ENCODE measurements around the gene P2RY12. TPM values are rescaled to one million over a fixed set of nuclear protein-coding genes. Genes with fewer than 3 reads are reported as not detected.

Gene P2RY12
- total RNA-seq, 1 donor from 2014 or later = not detected

DNA sequence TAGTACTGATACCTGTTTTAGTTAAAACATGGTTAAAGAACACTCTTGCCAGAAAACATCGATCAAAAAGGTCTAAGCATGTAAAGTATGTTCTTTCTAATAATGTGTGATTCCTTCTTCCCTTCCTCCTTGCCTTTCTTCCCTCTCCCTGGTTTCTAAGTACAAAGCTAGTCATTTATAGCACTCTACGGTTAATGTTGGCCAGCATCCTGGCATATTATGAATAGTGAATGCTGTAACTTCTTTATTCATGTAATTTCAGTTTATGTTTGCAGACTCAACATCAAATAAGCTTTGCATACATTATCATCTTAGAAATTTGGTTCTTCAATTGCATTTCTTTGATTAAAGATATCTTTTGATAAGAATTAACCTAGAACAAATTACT is 27.1 kb downstream of the P2RY12 start:
- DNase-seq (ENCODE audit: low spot score) = no peak
- Mint-ChIP-seq H3K9me3 (no peaks in the 10 kb centered on the region), H3K4me3 (ENCODE audit: low read depth) (no peak overlapping the region), H3K36me3 (ENCODE audit: low read depth) (no peaks in the 10 kb centered on the region), H3K27ac (no peak overlapping the region), H3K27me3 (ENCODE audit: low read depth) (no peaks in the 10 kb centered on the region), H3K4me1 (ENCODE audit: low read depth) (peaks cover under 1% of the 10 kb centered on the region)
- intact Hi-C loops (cut with micrococcal nuclease) = no loop called here

GRCh38 chr3:151356794-151357462 is 27.6 kb downstream of the P2RY12 start:
- Mint-ChIP-seq H3K27me3 (ENCODE audit: low read depth) (no peaks in the 10 kb centered on the region), H3K9me3 (no peaks in the 10 kb centered on the region), H3K4me1 (ENCODE audit: low read depth) (peaks cover 5% of the 10 kb centered on the region), H3K27ac (no peak overlapping the region), H3K4me3 (ENCODE audit: low read depth) (no peak overlapping the region), H3K36me3 (ENCODE audit: low read depth) (no peaks in the 10 kb centered on the region)
- intact Hi-C loops (cut with micrococcal nuclease) = no loop called here
- no peak for DNase-seq (ENCODE audit: low spot score)

DNA sequence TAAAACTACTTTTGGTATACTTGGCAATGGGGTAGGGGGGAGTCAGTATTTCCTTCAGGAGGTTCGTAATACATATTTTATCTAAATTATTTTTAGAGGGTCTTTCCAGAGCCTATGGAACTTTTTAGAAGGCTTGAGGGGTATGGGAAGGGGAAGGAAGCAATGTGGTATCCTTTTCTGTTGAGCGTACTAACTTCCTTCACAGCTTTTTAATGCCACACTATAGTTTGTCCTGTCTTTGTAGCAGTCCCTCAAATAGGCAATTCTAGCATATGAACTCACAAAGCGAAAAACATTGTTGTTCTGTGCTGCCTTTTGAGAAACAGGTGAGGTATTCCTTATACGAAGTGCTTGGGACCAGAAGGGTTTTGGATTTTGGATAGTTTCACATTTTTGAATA is 32.9 kb downstream of the P2RY12 start:
- Mint-ChIP-seq H3K27me3 (ENCODE audit: low read depth) (peaks cover 12% of the 10 kb centered on the region), H3K4me1 (ENCODE audit: low read depth) (peaks cover 21% of the 10 kb centered on the region), H3K4me3 (ENCODE audit: low read depth) (no peak overlapping the region), H3K9me3 (no peaks in the 10 kb centered on the region), H3K27ac (no peak overlapping the region), H3K36me3 (ENCODE audit: low read depth) (no peaks in the 10 kb centered on the region)
- DNase-seq (ENCODE audit: low spot score) = no peak
- intact Hi-C loops (cut with micrococcal nuclease) = no loop called here

- Mint-ChIP-seq H3K4me1 (ENCODE audit: low read depth) (peaks cover 24% of the 10 kb centered on the region), H3K36me3 (ENCODE audit: low read depth) (no peaks in the 10 kb centered on the region), H3K27me3 (ENCODE audit: low read depth) (peaks cover 16% of the 10 kb centered on the region), H3K27ac (no peak overlapping the region), H3K4me3 (ENCODE audit: low read depth) (no peak overlapping the region), H3K9me3 (no peaks in the 10 kb centered on the region)
- DNase-seq (ENCODE audit: low spot score) = no peak
- intact Hi-C loops (cut with micrococcal nuclease) = no loop called here
Observed at GRCh38 chr3:151351219-151351618, 33.3 kb downstream of the P2RY12 start.

- no peak overlapping the region for H3K27ac Mint-ChIP-seq
- H3K4me1 Mint-ChIP-seq (ENCODE audit: low read depth) = peaks cover 29% of the 10 kb centered on the region
- intact Hi-C loops (cut with micrococcal nuclease) = no loop called here
- no peaks in the 10 kb centered on the region for H3K9me3 Mint-ChIP-seq
- no peak overlapping the region for H3K4me3 Mint-ChIP-seq (ENCODE audit: low read depth)
- H3K36me3 Mint-ChIP-seq (ENCODE audit: low read depth) = no peaks in the 10 kb centered on the region
- DNase-seq (ENCODE audit: low spot score) = no peak
- H3K27me3 Mint-ChIP-seq (ENCODE audit: low read depth) = peaks cover 21% of the 10 kb centered on the region
Observed at GRCh38 chr3:151350656-151351055, 33.9 kb downstream of the P2RY12 start.

DNA sequence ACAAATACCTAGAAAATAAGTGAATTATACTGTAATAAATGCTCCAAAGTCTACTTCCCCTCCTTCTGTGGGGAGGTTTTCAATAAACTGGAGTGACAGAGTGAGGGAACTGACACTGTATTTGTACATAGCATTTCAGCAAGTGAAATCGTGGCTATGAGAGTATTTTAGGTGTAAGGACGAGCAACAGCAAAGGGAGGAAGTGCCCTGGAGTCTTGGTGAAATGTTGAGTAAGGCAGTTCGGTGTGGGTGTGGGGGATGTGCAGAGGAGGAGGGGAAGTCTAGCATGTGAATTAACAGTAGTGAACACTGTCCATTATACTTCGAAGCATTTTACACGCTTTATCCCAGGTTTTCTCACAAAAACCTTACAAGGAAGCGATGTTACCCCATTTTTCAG is 37.1 kb downstream of the P2RY12 start:
- Mint-ChIP-seq H3K9me3 (no peaks in the 10 kb centered on the region), H3K27ac (no peak overlapping the region), H3K4me3 (ENCODE audit: low read depth) (no peak overlapping the region), H3K36me3 (ENCODE audit: low read depth) (no peaks in the 10 kb centered on the region), H3K4me1 (ENCODE audit: low read depth) (peaks cover 29% of the 10 kb centered on the region), H3K27me3 (ENCODE audit: low read depth) (peaks cover 42% of the 10 kb centered on the region)
- intact Hi-C loops (cut with micrococcal nuclease) = no loop called here
- DNase-seq (ENCODE audit: low spot score) = no peak

DNA sequence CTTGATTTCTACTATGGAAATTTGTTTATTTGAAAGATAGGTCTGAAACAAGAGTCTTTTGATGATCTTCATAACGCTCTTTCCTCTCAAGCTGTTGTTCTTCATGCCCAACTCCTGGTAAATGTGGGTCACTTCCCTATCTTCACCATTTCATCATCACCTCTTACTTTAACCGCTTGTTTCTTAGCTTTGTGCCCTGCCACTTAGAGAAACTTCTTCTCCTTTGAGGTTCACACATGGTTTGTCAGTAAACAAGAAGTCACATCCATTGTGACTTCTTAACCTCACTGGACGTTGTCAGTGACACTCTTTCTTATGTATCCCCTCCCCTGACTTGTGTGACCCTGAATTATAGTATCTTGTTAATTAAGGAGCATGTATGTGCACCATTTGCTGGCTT is 38.3 kb downstream of the P2RY12 start:
- DNase-seq (ENCODE audit: low spot score) = no peak
- Mint-ChIP-seq H3K27ac (no peak overlapping the region), H3K27me3 (ENCODE audit: low read depth) (peaks cover 46% of the 10 kb centered on the region), H3K9me3 (no peaks in the 10 kb centered on the region), H3K36me3 (ENCODE audit: low read depth) (no peaks in the 10 kb centered on the region), H3K4me1 (ENCODE audit: low read depth) (peaks cover 19% of the 10 kb centered on the region), H3K4me3 (ENCODE audit: low read depth) (no peak overlapping the region)
- intact Hi-C loops (cut with micrococcal nuclease) = no loop called here

GRCh38 chr3:151345859-151346258 is 38.7 kb downstream of the P2RY12 start:
- H3K27me3 Mint-ChIP-seq (ENCODE audit: low read depth) = peaks cover 48% of the 10 kb centered on the region
- no peaks in the 10 kb centered on the region for H3K9me3 Mint-ChIP-seq
- H3K27ac Mint-ChIP-seq = no peak overlapping the region
- intact Hi-C loops (cut with micrococcal nuclease) = no loop called here
- H3K4me1 Mint-ChIP-seq (ENCODE audit: low read depth) = peaks cover 15% of the 10 kb centered on the region
- DNase-seq (ENCODE audit: low spot score) = no peak
- H3K4me3 Mint-ChIP-seq (ENCODE audit: low read depth) = no peak overlapping the region
- no peaks in the 10 kb centered on the region for H3K36me3 Mint-ChIP-seq (ENCODE audit: low read depth)

GRCh38 chr3:151331696-151332095 is 52.9 kb downstream of the P2RY12 start:
- Mint-ChIP-seq H3K4me3 (ENCODE audit: low read depth) (no peak overlapping the region), H3K36me3 (ENCODE audit: low read depth) (no peaks in the 10 kb centered on the region), H3K9me3 (no peaks in the 10 kb centered on the region), H3K27me3 (ENCODE audit: low read depth) (peaks cover 6% of the 10 kb centered on the region), H3K4me1 (ENCODE audit: low read depth) (peaks cover 13% of the 10 kb centered on the region), H3K27ac (no peak overlapping the region)
- no peak for DNase-seq (ENCODE audit: low spot score)
- intact Hi-C loops (cut with micrococcal nuclease) = no loop called here

DNA sequence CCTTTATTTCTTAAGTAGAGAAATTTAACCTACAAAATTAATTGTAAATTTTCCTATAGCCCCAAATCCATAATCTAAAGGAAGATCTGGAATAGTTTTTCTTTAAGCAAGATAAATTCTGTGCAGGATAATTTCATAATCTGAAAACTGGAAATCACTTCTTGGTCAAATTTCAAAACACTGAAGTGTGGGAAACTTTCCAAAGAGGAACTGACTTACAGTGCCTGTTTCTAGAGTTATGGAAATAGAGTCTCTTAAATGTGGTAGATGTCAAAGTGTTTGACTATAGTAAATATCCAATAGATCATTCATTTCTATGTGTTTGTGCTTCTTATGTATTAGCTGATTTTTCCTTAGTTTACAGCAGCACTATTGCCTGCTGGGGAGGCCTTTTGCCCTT is 53.7 kb downstream of the P2RY12 start:
- Mint-ChIP-seq H3K4me1 (ENCODE audit: low read depth) (peaks cover 13% of the 10 kb centered on the region), H3K27ac (no peak overlapping the region), H3K27me3 (ENCODE audit: low read depth) (peaks cover 3% of the 10 kb centered on the region), H3K4me3 (ENCODE audit: low read depth) (no peak overlapping the region), H3K36me3 (ENCODE audit: low read depth) (no peaks in the 10 kb centered on the region), H3K9me3 (no peaks in the 10 kb centered on the region)
- intact Hi-C loops (cut with micrococcal nuclease) = no loop called here
- DNase-seq (ENCODE audit: low spot score) = no peak

- Mint-ChIP-seq H3K4me1 (ENCODE audit: low read depth) (peaks cover 13% of the 10 kb centered on the region), H3K27me3 (ENCODE audit: low read depth) (peaks cover 3% of the 10 kb centered on the region), H3K27ac (no peak overlapping the region), H3K9me3 (no peaks in the 10 kb centered on the region), H3K36me3 (ENCODE audit: low read depth) (no peaks in the 10 kb centered on the region), H3K4me3 (ENCODE audit: low read depth) (no peak overlapping the region)
- DNase-seq (ENCODE audit: low spot score) = no peak
- intact Hi-C loops (cut with micrococcal nuclease) = no loop called here
Observed at GRCh38 chr3:151330379-151330778, 54.2 kb downstream of the P2RY12 start.

DNA sequence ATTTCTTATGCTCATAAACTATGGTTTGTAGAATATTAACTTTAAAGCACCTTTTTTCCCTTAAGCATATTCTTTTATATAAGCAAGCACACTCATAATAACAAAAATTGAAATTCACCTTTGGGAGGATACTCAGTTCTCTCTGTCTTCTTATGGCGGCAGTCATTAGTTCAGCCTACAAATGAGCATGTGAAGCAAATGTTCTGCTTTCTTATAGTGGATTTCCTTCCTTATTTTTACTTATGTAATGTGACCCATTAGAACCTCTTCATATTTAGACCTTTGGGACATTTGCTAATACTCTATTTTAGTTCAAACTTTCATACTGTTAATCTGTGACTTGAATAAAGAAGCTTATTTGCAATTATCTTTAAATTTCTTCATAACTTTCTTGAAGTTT is 55.2 kb downstream of the P2RY12 start, which contains the start of gene P2RY13:
Gene P2RY13 (minus strand): TSS at position 187 of the 400 bp plus-strand sequence. CDS start 21 bp downstream, at position 166.
- Mint-ChIP-seq H3K9me3 (no peaks in the 10 kb centered on the region), H3K4me3 (ENCODE audit: low read depth) (no peak within 1 kb of the TSS)
- intact Hi-C loops (cut with micrococcal nuclease) = loop anchor here (5.0 kb wide), 1 partner anchor 102 kb away; no protein-coding TSS in a partner anchor

DNA sequence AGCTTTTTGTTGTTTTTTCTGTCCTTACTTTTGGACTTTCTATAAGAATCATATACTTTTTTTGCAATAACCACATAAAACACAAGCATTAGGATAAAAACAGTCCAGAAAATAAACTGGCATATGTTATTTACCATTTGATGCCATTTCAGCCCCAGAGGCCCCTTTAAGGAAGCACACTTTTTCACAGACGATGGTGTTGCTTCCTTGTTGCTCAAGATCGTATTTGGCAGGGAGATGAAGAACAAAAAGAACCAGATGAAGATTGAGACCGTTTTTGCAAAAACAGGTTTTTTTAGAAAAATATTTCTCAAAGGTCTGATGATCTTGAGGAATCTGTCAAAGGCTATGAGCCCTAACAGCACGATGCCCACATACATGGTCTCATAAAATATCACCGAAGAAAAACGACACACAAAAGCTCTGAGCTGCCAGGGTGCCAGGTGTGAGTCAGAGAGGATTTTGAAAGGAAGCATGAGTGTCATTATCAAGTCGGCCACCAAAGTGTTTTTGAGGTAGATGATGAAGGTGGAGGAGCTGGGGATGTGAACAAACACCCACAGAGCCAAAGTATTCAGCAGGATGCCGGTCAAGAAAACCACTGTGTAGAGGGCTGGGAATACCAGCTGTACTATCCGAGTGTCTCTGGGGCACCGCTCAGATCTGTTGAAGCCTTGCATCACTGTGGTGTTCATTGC is 56.1 kb downstream of the P2RY12 start:
- H3K27ac Mint-ChIP-seq = no peak overlapping the region
- intact Hi-C loops (cut with micrococcal nuclease) = loop anchor here (1.0 to 5.0 kb wide), 2 partner anchors 38 to 101 kb away; no protein-coding TSS in a partner anchor
- DNase-seq (ENCODE audit: low spot score) = no peak
- H3K4me3 Mint-ChIP-seq (ENCODE audit: low read depth) = no peak overlapping the region
- peaks cover 20% of the 10 kb centered on the region for H3K4me1 Mint-ChIP-seq (ENCODE audit: low read depth)
- H3K27me3 Mint-ChIP-seq (ENCODE audit: low read depth) = no peaks in the 10 kb centered on the region
- no peaks in the 10 kb centered on the region for H3K36me3 Mint-ChIP-seq (ENCODE audit: low read depth)
- no peaks in the 10 kb centered on the region for H3K9me3 Mint-ChIP-seq

More for the DNA sequence above, 55.2 kb downstream of the P2RY12 start, which contains the start of gene P2RY13:
- Mint-ChIP-seq H3K27ac (no peak within 1 kb of the TSS), H3K4me1 (ENCODE audit: low read depth) (peaks cover 13% of the 10 kb centered on the region), H3K36me3 (ENCODE audit: low read depth) (no peaks in the 10 kb centered on the region), H3K27me3 (ENCODE audit: low read depth) (no peaks in the 10 kb centered on the region)
- no peak for DNase-seq (ENCODE audit: low spot score)
